Measurements from ENCODE around the gene OSTN.

The OSTN gene

DNA sequence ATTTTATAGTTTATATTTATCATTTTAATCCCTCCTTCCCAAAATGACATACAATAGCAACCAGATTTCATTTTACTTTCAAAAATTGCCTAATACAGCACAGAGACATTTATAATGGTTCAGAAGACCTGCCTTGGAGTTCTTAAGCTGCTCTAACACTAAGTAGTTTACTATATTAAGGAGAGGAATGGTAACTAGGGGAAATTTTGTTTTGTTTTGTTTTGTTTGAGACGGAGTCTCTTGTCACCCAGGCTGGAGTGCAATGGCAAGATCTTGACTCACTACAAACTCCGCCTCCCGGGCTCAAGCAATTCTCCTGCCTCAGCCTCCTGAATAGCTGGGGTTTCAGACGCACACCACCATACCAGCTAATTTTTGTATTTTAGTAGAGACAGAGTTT lies 107.4 kb downstream of the OSTN start:
- DNase-seq (ENCODE audit: low read depth in 2 of 3, low spot score in 2 of 3), result no peak

DNA sequence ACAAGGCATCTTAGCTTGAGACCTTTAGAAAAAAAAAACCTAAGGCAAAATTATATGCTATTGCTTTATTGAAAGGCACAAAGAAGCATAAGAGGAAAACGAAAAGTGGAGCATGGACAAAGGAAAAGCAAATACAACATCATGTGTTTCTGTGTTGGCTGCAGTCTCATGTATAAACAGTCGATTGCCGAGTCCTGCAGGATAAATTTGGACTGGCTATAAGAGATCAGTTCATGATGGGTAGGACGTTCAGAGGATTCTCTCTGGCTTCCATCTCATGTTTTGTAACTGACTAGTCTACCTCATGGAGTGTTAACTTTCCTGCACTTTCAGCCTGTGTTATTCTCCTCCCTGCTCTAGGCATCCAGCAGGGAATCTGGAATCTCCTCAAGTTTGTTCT lies 108.3 kb downstream of the OSTN start:
- DNase-seq (ENCODE audit: low read depth in 2 of 3, low spot score in 2 of 3), result no peak

DNA sequence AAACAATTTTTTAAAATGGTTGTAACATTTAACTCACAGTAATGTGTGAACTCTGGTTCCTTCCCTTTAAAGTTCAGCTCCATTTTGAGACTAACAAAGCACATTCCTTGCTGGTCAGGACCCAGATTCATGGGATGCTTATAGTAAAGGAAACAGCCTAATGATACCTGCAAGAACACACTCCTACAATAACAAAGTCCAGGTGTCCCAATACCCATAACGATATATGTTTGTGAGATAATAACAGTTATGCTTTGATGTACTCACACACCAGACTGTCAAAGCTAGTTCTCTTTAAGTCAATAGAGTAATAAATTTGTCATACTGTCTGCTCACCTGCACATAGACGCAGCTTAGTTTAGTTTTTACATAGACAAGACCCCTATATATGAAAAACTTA lies 114.3 kb downstream of the OSTN start:
- no peak for DNase-seq (ENCODE audit: low read depth in 2 of 3, low spot score in 2 of 3)

DNA sequence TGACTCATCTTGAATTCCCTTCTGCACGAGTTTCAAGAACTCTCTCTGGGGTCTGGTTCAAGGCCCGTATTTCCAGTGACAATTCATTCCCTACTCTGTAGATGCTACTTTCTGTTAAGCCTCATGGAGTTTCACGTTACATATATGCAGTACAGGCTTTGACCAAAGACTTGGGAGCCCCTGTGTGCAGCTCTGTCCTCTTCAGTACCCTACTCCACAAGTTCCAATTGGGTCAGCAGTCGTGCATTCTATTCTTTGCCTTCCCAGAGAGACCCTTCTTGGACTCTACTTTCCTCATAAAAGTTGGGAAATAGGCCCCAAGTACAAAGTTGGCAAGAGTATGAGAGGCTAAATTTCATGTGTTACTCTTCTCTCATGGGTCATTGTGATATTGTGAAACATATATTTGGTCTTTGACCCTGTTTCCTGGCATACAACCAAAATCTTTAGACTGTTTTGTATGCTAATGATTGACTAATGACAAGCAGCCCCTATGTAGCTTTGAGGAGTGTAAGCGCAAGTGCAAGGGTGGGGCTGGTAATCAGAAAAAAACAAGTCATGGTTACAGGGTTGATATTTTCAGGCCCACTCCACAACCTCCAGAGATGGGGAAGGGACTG lies 115.2 kb downstream of the OSTN start:
- DNase-seq (ENCODE audit: low read depth in 2 of 3, low spot score in 2 of 3), result no peak

All from activated CD8-positive, alpha-beta memory T cell treated with anti-CD3 and anti-CD28 coated beads for 48 hours (primary cell).